Stimulated activated CD4-positive, alpha-beta T cell treated with anti-CD3 and anti-CD28 coated beads, Interleukin-12 subunit alpha, Interleukin-12 subunit beta, amount 100 ng/mL, for 4 hours (primary cell): ENCODE measurements around the gene STH.
"Not testable (repeated sequence)": the region's sequence is repeated elsewhere in the genome, so short reads cannot be mapped to it uniquely, and the experiment has no call there.

Source experiments
- DNase-seq: peaks from one replicate; pipeline ENCODE4 v3.0.0-alpha.2; 2020

The STH gene

GRCh38 chr17:46009681-46010596, 10.9 kb downstream of the STH start:
- DNase-seq, result no peak

- no peak for DNase-seq
These were observed 11.6 kb downstream of the STH start for GRCh38 chr17:46010597-46011186.

GRCh38 chr17:46011711-46012505, 12.9 kb downstream of the STH start:
- no peak for DNase-seq

GRCh38 chr17:46012506-46013079, 13.5 kb downstream of the STH start:
- no peak for DNase-seq

GRCh38 chr17:46013127-46013501, 14.1 kb downstream of the STH start:
- no peak for DNase-seq

- DNase-seq, result no peak
These were observed 14.6 kb downstream of the STH start for GRCh38 chr17:46013502-46014165.

- DNase-seq, result not testable (repeated sequence)
These were observed 20.4 kb downstream of the STH start for GRCh38 chr17:46019408-46019925.

- peak; percentile 18 for DNase-seq
These were observed 21.1 kb downstream of the STH start for GRCh38 chr17:46020023-46020761.

- DNase-seq, result no peak
These were observed 21.9 kb downstream of the STH start for GRCh38 chr17:46020998-46021397.

GRCh38 chr17:46023366-46023765, 24.3 kb downstream of the STH start:
- DNase-seq, result not testable (repeated sequence)

GRCh38 chr17:46023783-46024388, 24.8 kb downstream of the STH start:
- no peak for DNase-seq

- DNase-seq, result no peak
These were observed 25.5 kb downstream of the STH start for GRCh38 chr17:46024590-46024989.

GRCh38 chr17:46025060-46025459, 26.0 kb downstream of the STH start:
- DNase-seq, result no peak

- no peak for DNase-seq
These were observed 26.6 kb downstream of the STH start for GRCh38 chr17:46025510-46026165.

- DNase-seq, result no peak
These were observed 27.4 kb downstream of the STH start for GRCh38 chr17:46026166-46027047.

GRCh38 chr17:46027048-46027975, 28.3 kb downstream of the STH start:
- DNase-seq, result no peak

GRCh38 chr17:46027976-46028325, 28.9 kb downstream of the STH start:
- DNase-seq, result no peak

- no peak for DNase-seq
These were observed 29.3 kb downstream of the STH start for GRCh38 chr17:46028374-46028773.
